GM06990 (cell line): ENCODE data around the gene OR8D2.
"Not testable (repeated sequence)": the region's sequence is repeated elsewhere in the genome, so short reads cannot be mapped to it uniquely, and the experiment has no call there.

Source experiments
- DNase-seq: peaks from one replicate; pipeline ENCODE4 v3.0.0-alpha.2; 2011; ENCODE audit not compliant: insufficient read length; ENCODE audit errors: extremely low read depth
- H3K27me3 ChIP-seq: replicated peaks from 2 replicates; pipeline ENCODE4 v1.6.0; 2011; ENCODE audit warnings: low read length; ENCODE audit not compliant: control insufficient read depth, insufficient read depth
- H3K36me3 ChIP-seq: 2 replicates; pipeline ENCODE4 v1.5.1; 2011; ENCODE audit warnings: low read length; ENCODE audit not compliant: control insufficient read depth, insufficient read depth
- H3K4me3 ChIP-seq: replicated peaks from 2 replicates; pipeline ENCODE4 v1.5.1; 2011; ENCODE audit warnings: low read depth, mild to moderate bottlenecking, control low read depth, low read length
- CTCF ChIP-seq: IDR thresholded peaks from 2 replicates; pipeline ENCODE4 v1.5.1; 2011; ENCODE audit warnings: low read length, control low read depth, mild to moderate bottlenecking, inconsistent platforms; ENCODE audit not compliant: insufficient read depth, poor library complexity, severe bottlenecking

OR8D2 gene

DNA sequence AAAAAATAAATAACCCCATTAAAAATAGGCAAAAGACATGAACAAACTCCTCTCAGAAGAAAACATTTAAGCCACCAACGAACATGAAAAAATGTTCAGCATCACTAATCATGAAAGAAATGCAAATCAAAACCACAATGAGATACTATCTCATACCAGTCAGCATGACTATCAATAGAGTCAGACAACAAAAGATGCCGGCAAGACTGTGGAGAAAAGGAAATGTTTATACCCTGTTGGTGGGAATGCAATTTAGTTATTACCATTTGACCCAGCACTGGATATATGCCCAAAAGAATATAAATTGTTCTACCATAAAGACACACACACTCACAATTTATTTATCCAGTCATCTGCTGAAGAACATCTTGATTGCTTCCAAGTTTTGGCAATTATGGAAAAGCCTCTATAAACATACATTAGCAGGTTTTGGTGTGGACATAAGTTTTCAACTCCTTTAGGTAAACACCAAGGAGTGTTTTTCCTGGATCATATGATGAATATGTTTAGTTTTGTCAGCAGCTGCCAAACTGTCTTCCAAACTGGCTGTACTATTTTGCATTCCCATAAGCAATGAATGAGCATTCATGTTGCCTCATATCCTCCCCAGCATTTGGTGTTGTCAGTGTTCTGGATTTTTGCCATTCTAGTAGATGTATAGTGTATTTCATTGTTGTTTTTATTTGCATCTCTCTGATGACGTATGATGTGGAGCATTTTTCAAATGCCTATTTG, 34.2 kb downstream of the OR8D2 start:
- H3K27me3 ChIP-seq = no peaks in the 10 kb centered on the region
- H3K36me3 ChIP-seq = no peaks in the 10 kb centered on the region
- no peak overlapping the region for H3K4me3 ChIP-seq
- TF ChIP-seq CTCF = no peak
- DNase-seq = no peak

- Histone ChIP-seq H3K36me3 (no peaks in the 10 kb centered on the region), H3K4me3 (no peak overlapping the region), H3K27me3 (no peaks in the 10 kb centered on the region; the same call in 1 of the 2 replicates)
- DNase-seq = no peak
- TF ChIP-seq CTCF = no peak
Measured at GRCh38 chr11:124278261-124278660, 41.7 kb downstream of the OR8D2 start.

- peak; percentile 18 for TF ChIP-seq CTCF
- DNase-seq = no peak
- Histone ChIP-seq H3K27me3 (no peaks in the 10 kb centered on the region; the same call in 1 of the 2 replicates), H3K36me3 (no peaks in the 10 kb centered on the region), H3K4me3 (no peak overlapping the region)
Measured at GRCh38 chr11:124277804-124278203, 42.2 kb downstream of the OR8D2 start.

DNA sequence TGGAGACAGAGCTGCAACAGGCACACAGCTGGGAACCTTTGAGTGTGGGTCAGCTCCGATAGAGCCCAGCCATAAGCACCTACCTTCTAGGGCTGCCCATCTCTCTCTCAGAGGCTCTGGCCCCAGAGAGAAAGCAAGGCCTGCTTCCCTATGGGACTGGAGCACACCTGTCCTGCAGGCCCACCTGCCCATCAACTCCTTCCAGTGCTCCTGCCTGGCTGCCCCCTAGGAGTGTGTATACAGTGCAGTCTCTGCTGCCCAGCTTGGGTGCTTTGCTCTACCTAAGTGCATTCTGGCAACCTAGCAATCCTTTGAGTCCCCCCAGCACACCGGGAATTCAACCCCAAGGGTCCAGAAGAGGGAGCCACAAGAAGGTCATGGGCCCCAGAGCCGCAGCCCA, 42.8 kb downstream of the OR8D2 start:
- no peak for TF ChIP-seq CTCF
- DNase-seq = no peak
- no peaks in the 10 kb centered on the region for H3K36me3 ChIP-seq
- no peak overlapping the region for H3K4me3 ChIP-seq
- H3K27me3 ChIP-seq = no peaks in the 10 kb centered on the region; the same call in 1 of the 2 replicates

DNA sequence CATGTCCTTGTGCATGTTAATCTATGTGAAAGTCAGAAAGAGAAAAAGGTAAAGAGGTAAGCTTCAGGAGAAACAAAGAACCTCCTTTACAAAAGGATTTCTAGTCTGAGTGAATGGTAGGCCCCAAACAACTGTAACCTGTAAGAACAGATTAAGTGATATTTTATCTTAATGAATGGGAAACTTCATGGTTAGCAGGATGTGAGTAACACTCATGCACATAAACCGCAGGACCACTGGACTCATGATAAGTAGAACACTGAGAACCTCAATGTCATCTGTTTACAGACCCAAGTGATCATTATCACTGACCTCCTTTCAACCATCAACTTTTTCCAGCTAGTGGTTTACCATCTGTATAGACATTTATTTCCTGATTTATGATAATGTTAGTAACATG, 43.9 kb downstream of the OR8D2 start:
- Histone ChIP-seq H3K4me3 (no peak overlapping the region), H3K36me3 (no peaks in the 10 kb centered on the region), H3K27me3 (no peaks in the 10 kb centered on the region; the same call in 1 of the 2 replicates)
- no peak for DNase-seq
- TF ChIP-seq CTCF = no peak

DNA sequence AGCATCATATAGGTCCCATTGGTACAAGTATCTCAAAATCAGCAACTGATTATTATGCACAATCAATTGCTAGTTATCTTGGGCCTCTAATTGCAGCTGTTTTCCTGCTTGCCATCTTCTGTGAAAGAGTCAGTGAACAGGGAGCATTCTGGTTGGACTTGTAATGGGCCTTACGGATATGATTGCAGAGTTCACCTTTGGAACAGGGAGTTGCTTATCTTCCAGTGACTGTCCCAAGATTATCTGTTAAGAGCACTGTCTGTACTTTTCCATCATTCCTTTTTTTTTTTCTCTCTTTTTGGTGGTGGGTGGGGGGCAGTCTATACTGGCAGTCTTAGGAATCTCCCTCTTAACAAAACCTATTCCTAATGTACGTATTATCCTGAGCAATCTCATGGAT, 46.0 kb downstream of the OR8D2 start:
- no peaks in the 10 kb centered on the region for H3K36me3 ChIP-seq
- no peaks in the 10 kb centered on the region; the same call in 1 of the 2 replicates for H3K27me3 ChIP-seq
- no peak for DNase-seq
- H3K4me3 ChIP-seq = no peak overlapping the region
- TF ChIP-seq CTCF = no peak

DNA sequence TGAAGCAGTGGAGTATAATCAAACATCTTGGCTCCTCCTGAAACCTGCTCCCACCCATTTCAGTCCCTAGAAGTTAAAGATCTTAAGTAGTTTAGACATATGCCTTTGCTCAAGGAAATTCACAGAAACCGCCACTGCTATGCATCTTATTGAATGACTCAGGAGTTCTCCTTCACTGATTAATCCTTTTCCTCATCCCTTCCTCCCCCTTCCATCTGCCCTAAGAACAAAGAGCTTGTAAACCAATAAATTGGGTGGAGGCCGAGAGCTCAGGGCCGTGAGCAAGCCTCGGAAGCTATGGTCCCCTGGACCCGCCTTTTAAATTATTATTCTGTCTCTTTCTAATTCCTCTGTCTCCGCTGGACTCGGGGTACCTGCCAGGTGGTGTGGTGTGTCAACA, 49.1 kb downstream of the OR8D2 start:
- not testable (repeated sequence) for DNase-seq, H3K27me3 ChIP-seq, H3K36me3 ChIP-seq, H3K4me3 ChIP-seq
